K562 (cell line): ENCODE data around the gene PIK3CA. TPM values are rescaled to one million over a fixed set of nuclear protein-coding genes. Genes with fewer than 3 reads are reported as not detected.

Experiments
- ARNT ChIP-seq, 2 experiments: fragments of 450-650 bp; IDR thresholded peaks; 2 replicates each; pipeline ENCODE4 v1.6.1; 2016; ENCODE audit warnings: mild to moderate bottlenecking in 1 of 2
- BCOR ChIP-seq: fragments of 450-650 bp; IDR thresholded peaks from 2 replicates; pipeline ENCODE4 v1.6.1; 2016
- CBFB ChIP-seq: sonication (generic); formaldehyde crosslinking; IDR thresholded peaks from 2 replicates; pipeline ENCODE4 v1.4.0; 2020; ENCODE audit warnings: mild to moderate bottlenecking, missing genetic modification reagents
- CXXC5 ChIP-seq: fragments of 250-450 bp; sonication (Bioruptor Pico); IDR thresholded peaks from 2 replicates; pipeline ENCODE4 v1.8.0; 2022; ENCODE audit warnings: inconsistent platforms, mild to moderate bottlenecking, moderate library complexity
- EHMT2 ChIP-seq: fragments of 450-650 bp; IDR thresholded peaks from 2 replicates; pipeline ENCODE4 v1.6.1; 2018; ENCODE audit warnings: antibody characterized with exemption
- ETV1 ChIP-seq: fragments of 450-650 bp; conservative IDR thresholded peaks from 2 replicates; pipeline ENCODE4 v1.6.1; 2016; ENCODE audit warnings: missing genetic modification characterization, control low read depth, low read depth, missing compliant biosample characterization
- ETV5 ChIP-seq: sonication (generic); formaldehyde crosslinking; IDR thresholded peaks from 2 replicates; pipeline ENCODE4 v1.4.0; 2020; ENCODE audit warnings: low read depth, mild to moderate bottlenecking, missing genetic modification reagents
- HDAC2 ChIP-seq: fragments of 450-650 bp; IDR thresholded peaks from 2 replicates; pipeline ENCODE4 v1.6.1; 2016; ENCODE audit warnings: mild to moderate bottlenecking
- MTA2 ChIP-seq: fragments of 450-650 bp; IDR thresholded peaks from 2 replicates; pipeline ENCODE4 v1.6.1; 2016; ENCODE audit warnings: low read depth
- PML ChIP-seq: IDR thresholded peaks from 2 replicates; pipeline ENCODE4 v1.6.1; 2012; ENCODE audit warnings: low read length, inconsistent platforms
- POLR2B ChIP-seq: fragments of 450-650 bp; IDR thresholded peaks from 2 replicates; pipeline ENCODE4 v1.6.1; 2018; ENCODE audit warnings: low read depth; ENCODE audit not compliant: partially characterized antibody
- RFX7 ChIP-seq: fragments of 250-450 bp; sonication (Bioruptor Pico); IDR thresholded peaks from 2 replicates; pipeline ENCODE4 v1.5.1; 2021; ENCODE audit warnings: mild to moderate bottlenecking
- RHOXF2B ChIP-seq: fragments of 250-450 bp; sonication (Bioruptor Pico); conservative IDR thresholded peaks from 2 replicates; pipeline ENCODE4 v1.5.1; 2021
- RNF2 ChIP-seq: sonication (generic); IDR thresholded peaks from 2 replicates; pipeline ENCODE4 v1.6.1; 2016
- SETDB1 ChIP-seq: IDR thresholded peaks from one replicate; pipeline ENCODE4 v1.6.1; 2012; ENCODE audit warnings: low read length, control low read depth, inconsistent platforms
- SIX5 ChIP-seq, 2 experiments: IDR thresholded peaks; 2 replicates each; pipeline ENCODE4 v1.6.1; 2011; ENCODE audit warnings: low read length in 2 of 2, borderline replicate concordance in 1 of 2, low read depth in 1 of 2, mild to moderate bottlenecking in 1 of 2, moderate library complexity in 1 of 2; ENCODE audit not compliant: insufficient read depth in 1 of 2
- SMARCA4 ChIP-seq: fragments of 450-650 bp; IDR thresholded peaks from 2 replicates; pipeline ENCODE4 v1.6.1; 2016
- SOX6 ChIP-seq: fragments of 450-650 bp; IDR thresholded peaks from 2 replicates; pipeline ENCODE4 v1.6.1; 2014; ENCODE audit warnings: mild to moderate bottlenecking
- STAT5A ChIP-seq: IDR thresholded peaks from 2 replicates; pipeline ENCODE4 v1.6.1; 2012; ENCODE audit warnings: low read length, inconsistent platforms, borderline replicate concordance
- UBTF ChIP-seq, 2 experiments: IDR thresholded peaks; 2 replicates each; pipeline ENCODE4 v1.6.1; 2012; ENCODE audit warnings: improper control_type of control experiment in 2 of 2, low read depth in 2 of 2, low read length in 2 of 2, borderline replicate concordance in 1 of 2
- ZNF143 ChIP-seq: sonication (generic); formaldehyde crosslinking; IDR thresholded peaks from 2 replicates; pipeline ENCODE4 v1.9.0; 2022; ENCODE audit warnings: mild to moderate bottlenecking, missing genetic modification reagents
- ZNF24 ChIP-seq: fragments of 450-650 bp; IDR thresholded peaks from 2 replicates; pipeline ENCODE4 v1.6.1; 2016
- polyA plus RNA-seq, 8 experiments: library from polyadenylated mRNA; depleted of rRNA in 4 of 8; stranded (reverse) in 5 of 8; unstranded in 3 of 8; fragments of >200 nt; fragmentation: Nextera tagmentation in 2 of 8; fragmentation: Illumina TruSeq in 1 of 8; extraction: Ambion mirVana in 2 of 8; extraction: Trizol in 1 of 8; gene quantifications; 2 replicates each; pipeline versions ENCODE4 v1.2.1 to v1.2.3, GENCODE V29; 2011 to 2014; ENCODE audit warnings: inconsistent platforms in 1 of 8, missing spikeins in 1 of 8
- total RNA-seq, 7 experiments: library from RNA; depleted of rRNA in 6 of 7; stranded (reverse); fragments of >200 nt in 6 of 7; fragmentation: Illumina TruSeq in 2 of 7; extraction: Trizol in 2 of 7; gene quantifications; 2 replicates each; pipeline versions ENCODE4 v1.2.1 to v1.2.3, GENCODE V29; 2011 to 2021; ENCODE audit warnings: low replicate concordance in 1 of 7
- TF ChIP-seq, protein P1 (sequence below): fragments of 450-650 bp; IDR thresholded peaks from 2 replicates; pipeline ENCODE4 v1.6.1; 2016; ENCODE audit warnings: borderline replicate concordance
- TF ChIP-seq, protein P2 (sequence below): sonication (generic); formaldehyde crosslinking; IDR thresholded peaks from 2 replicates; pipeline ENCODE4 v1.8.1; 2023; ENCODE audit warnings: mild to moderate bottlenecking, missing genetic modification reagents, moderate library complexity

PIK3CA gene
- total and polyA plus RNA-seq, 9 of the 15 experiments (the other 6 are each of a cell fraction or from before 2014, with no cell fraction given): 3.8 to 19.4 (median 10.8) TPM

GRCh38 chr3:179265875-179266274 lies 117.7 kb downstream of the PIK3CA start (continued):
- TF ChIP-seq MTA2 (peak; percentile 50; the same call in 1 of the 2 replicates), SETDB1 (no peak), HDAC2 (peak; percentile 59), SOX6 (peak; percentile 73), ZNF143 (CRISPR knock-in tag) (no peak), STAT5A (peak; percentile 51; the same call in 1 of the 2 replicates), ARNT (IDR thresholded peaks at IDR 0.05) (peak in 1 of 2 experiments; percentile 73; a peak in 1 of 4 replicates), CXXC5 (CRISPR knock-in tag) (peak; percentile 92), RFX7 (CRISPR knock-in tag) (no peak), PML (peak; percentile 38; the same call in 1 of the 2 replicates), SMARCA4 (peak; percentile 85), CBFB (CRISPR knock-in tag) (no peak), SIX5 (IDR thresholded peaks at IDR 0.05; ENCODE audit: borderline replicate concordance in 1 of 2, insufficient read depth in 1 of 2, low read depth in 1 of 2, low read length in 2 of 2) (no peak), ZNF24 (no peak), EHMT2 (0 out of 2 replicates have a peak, but pooled peaks have one; percentile 19), ETV1 (tag) (peak; percentile 79), RNF2 (peak; percentile 80), BCOR (peak; percentile 84), ETV5 (CRISPR knock-in tag) (peak; percentile 48; the same call in 1 of the 2 replicates), POLR2B (no peak), UBTF (IDR thresholded peaks at IDR 0.05; ENCODE audit: borderline replicate concordance in 1 of 2, low read depth in 2 of 2, low read length in 2 of 2) (no peak), RHOXF2B (CRISPR knock-in tag) (no peak)
- TF ChIP-seq, protein P1, sequence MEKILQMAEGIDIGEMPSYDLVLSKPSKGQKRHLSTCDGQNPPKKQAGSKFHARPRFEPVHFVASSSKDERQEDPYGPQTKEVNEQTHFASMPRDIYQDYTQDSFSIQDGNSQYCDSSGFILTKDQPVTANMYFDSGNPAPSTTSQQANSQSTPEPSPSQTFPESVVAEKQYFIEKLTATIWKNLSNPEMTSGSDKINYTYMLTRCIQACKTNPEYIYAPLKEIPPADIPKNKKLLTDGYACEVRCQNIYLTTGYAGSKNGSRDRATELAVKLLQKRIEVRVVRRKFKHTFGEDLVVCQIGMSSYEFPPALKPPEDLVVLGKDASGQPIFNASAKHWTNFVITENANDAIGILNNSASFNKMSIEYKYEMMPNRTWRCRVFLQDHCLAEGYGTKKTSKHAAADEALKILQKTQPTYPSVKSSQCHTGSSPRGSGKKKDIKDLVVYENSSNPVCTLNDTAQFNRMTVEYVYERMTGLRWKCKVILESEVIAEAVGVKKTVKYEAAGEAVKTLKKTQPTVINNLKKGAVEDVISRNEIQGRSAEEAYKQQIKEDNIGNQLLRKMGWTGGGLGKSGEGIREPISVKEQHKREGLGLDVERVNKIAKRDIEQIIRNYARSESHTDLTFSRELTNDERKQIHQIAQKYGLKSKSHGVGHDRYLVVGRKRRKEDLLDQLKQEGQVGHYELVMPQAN: no peak
- TF ChIP-seq, protein P2, sequence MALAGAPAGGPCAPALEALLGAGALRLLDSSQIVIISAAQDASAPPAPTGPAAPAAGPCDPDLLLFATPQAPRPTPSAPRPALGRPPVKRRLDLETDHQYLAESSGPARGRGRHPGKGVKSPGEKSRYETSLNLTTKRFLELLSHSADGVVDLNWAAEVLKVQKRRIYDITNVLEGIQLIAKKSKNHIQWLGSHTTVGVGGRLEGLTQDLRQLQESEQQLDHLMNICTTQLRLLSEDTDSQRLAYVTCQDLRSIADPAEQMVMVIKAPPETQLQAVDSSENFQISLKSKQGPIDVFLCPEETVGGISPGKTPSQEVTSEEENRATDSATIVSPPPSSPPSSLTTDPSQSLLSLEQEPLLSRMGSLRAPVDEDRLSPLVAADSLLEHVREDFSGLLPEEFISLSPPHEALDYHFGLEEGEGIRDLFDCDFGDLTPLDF: no peak
